Gastrocnemius medialis (tissue), 4 donors: ENCODE data around the gene GNRHR.

Experiments used
- CTCF ChIP-seq, 5 experiments: fragments of 450-650 bp in 3 of 5; fragments of 200-600 bp in 2 of 5; sonication (generic) in 2 of 5; IDR thresholded peaks in 4 of 5; conservative IDR thresholded peaks in 1 of 5; 1 replicate in 4 of 5; 2 replicates in 1 of 5; pipeline ENCODE4 v1.5.1; 2016 to 2019; ENCODE audit warnings: antibody characterized with exemption in 5 of 5, mild to moderate bottlenecking in 3 of 5, moderate library complexity in 3 of 5
- POLR2A ChIP-seq, 2 donors: fragments of 450-650 bp; IDR thresholded peaks; one replicate each; pipeline ENCODE4 v1.6.1; 2017; ENCODE audit warnings: antibody characterized with exemption in 2 of 2, mild to moderate bottlenecking in 2 of 2, moderate library complexity in 2 of 2

- no peak for TF ChIP-seq CTCF (IDR thresholded peaks at IDR 0.05 in 4 of 5, conservative IDR thresholded peaks at IDR 0.05 in 1 of 5)
- TF ChIP-seq POLR2A (IDR thresholded peaks at IDR 0.05), result no peak
These were observed 11.7 kb upstream of the GNRHR start for GRCh38 chr4:67765928-67766327.
